Spleen (tissue), 11 donors: ENCODE measurements around the gene SERPINA6. TPM values are rescaled to one million over a fixed set of nuclear protein-coding genes. Genes with fewer than 3 reads are reported as not detected.

ENCODE experiments used
- DNase-seq: peaks from one replicate; pipeline ENCODE4 v3.0.0-alpha.2; 2020
- H3K27ac ChIP-seq, 8 donors: fragments of 200-600 bp; sonication (generic) in 7 of 8; 1 replicate in 4 of 8; 2 replicates in 4 of 8; pipeline versions ENCODE4 v1.5.0 to v1.8.0; 2016 to 2021; ENCODE audit warnings: inconsistent platforms in 4 of 8, mild to moderate bottlenecking in 4 of 8, moderate library complexity in 1 of 8
- H3K27me3 ChIP-seq, 7 donors: fragments of 200-600 bp; sonication (generic) in 6 of 7; replicated peaks in 1 of 7; 1 replicate in 4 of 7; 2 replicates in 3 of 7; pipeline versions ENCODE4 v1.5.0 to v1.8.0; 2016 to 2021; ENCODE audit warnings: inconsistent platforms in 3 of 7, mild to moderate bottlenecking in 1 of 7
- H3K36me3 ChIP-seq, 6 donors: fragments of 200-600 bp; sonication (generic) in 5 of 6; 1 replicate in 4 of 6; 2 replicates in 2 of 6; pipeline versions ENCODE4 v1.5.0 to v1.8.0; 2016 to 2021; ENCODE audit warnings: inconsistent platforms in 2 of 6
- H3K4me1 ChIP-seq, 6 donors: fragments of 200-600 bp; sonication (generic) in 5 of 6; 1 replicate in 3 of 6; 2 replicates in 3 of 6; pipeline versions ENCODE4 v1.5.0 to v1.8.0; 2016 to 2021; ENCODE audit warnings: inconsistent platforms in 3 of 6
- H3K4me3 ChIP-seq, 8 donors: fragments of 200-600 bp; sonication (generic) in 7 of 8; 1 replicate in 4 of 8; 2 replicates in 4 of 8; pipeline versions ENCODE4 v1.5.0 to v1.8.0; 2016 to 2021; ENCODE audit warnings: inconsistent platforms in 4 of 8, mild to moderate bottlenecking in 4 of 8, moderate library complexity in 2 of 8
- H3K9me3 ChIP-seq, 8 donors: fragments of 200-600 bp; sonication (generic) in 7 of 8; 1 replicate in 4 of 8; 2 replicates in 4 of 8; pipeline versions ENCODE4 v1.5.0 to v1.8.0; 2016 to 2021; ENCODE audit warnings: inconsistent platforms in 4 of 8
- POLR2A ChIP-seq, 3 donors: fragments of 450-650 bp; IDR thresholded peaks; one replicate each; pipeline ENCODE4 v1.5.1; 2017; ENCODE audit warnings: antibody characterized with exemption in 3 of 3, mild to moderate bottlenecking in 1 of 3
- POLR2AphosphoS5 ChIP-seq, 3 donors: sonication (generic); formaldehyde crosslinking; IDR thresholded peaks; one replicate each; pipeline ENCODE4 v1.5.1; 2017; ENCODE audit warnings: antibody characterized with exemption in 3 of 3
- WGBS, 5 donors: extraction: QIAGEN DNeasy Blood & Tissue Kit in 3 of 5; methylation state at CpG; one replicate each; pipeline versions ENCODE4 v1.1.5 to v1.1.7; 2013 to 2018; 5-methylcytosine and 5-hydroxymethylcytosine counted together
- intact Hi-C: fragments of 100-400 bp; cut with DNase I; formaldehyde crosslinking; loops from one replicate; pipeline ENCODE4 v1.15.0; 2023; ENCODE audit warnings: low total_unique reads
- polyA plus RNA-seq, 3 donors: library from polyadenylated mRNA; stranded (reverse); fragments of 200-250 nt; gene quantifications; one replicate each; pipeline ENCODE4 v1.2.1, GENCODE V29; 2013
- total RNA-seq, 7 donors: library from RNA; depleted of rRNA in 3 of 7; stranded (reverse); fragments of >200 nt in 3 of 7; fragmentation: NEBNext Ultra II Directional in 4 of 7; extraction: Animal tissue kit (Norgen Biotek cat#: 25700) in 4 of 7; gene quantifications; one replicate each; pipeline versions ENCODE4 v1.1.0 to v1.2.1, GENCODE V29; 2016 to 2021
- TF ChIP-seq, protein P1 (sequence below), 11 experiments: fragments of 200-600 bp in 7 of 11; fragments of 450-650 bp in 4 of 11; sonication (generic) in 4 of 11; IDR thresholded peaks in 8 of 11; conservative IDR thresholded peaks in 3 of 11; 1 replicate in 7 of 11; 2 replicates in 4 of 11; pipeline versions ENCODE4 v1.4.0 to v1.8.0; 2016 to 2021; ENCODE audit warnings: antibody characterized with exemption in 11 of 11, inconsistent platforms in 4 of 11, mild to moderate bottlenecking in 1 of 11
- donor health status: healthy with polysubstance abuse.
- donor health status: DM: no; HTN: no; CAD: no; lungs with moderate emphysema.
- donor health status: DM: no; HTN: no; CAD: no.
- donor health status: Bipolar disorder and iron deficiency.
- donor health status: healthy.
- donor health status: DM: no; HTN: no; CAD: no.
- donor health status: DM: yes; HTN: yes; CAD: no.

SERPINA6 gene
- total and polyA plus RNA-seq, 10 donors: not detected

DNA sequence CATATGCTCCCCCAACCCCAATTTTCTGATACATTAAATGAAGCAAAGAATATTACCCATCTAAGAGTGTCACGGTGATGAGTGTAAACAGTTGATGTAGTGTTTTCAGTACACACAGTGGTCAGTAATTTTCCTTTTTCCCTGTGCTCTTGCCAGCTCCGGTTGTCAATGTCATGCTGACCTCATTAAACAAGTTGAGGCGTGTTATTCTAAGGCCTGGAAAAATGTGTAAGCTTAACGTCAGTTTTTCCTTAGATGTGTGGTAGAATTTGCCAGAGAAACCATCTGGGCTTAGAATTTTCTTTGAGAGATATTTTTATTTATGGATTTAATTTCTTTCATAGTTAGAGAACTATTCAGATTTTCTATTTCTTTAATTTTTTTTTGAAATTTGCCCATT, 11.7 kb upstream of the SERPINA6 start:
- no peak overlapping the region for H3K27ac ChIP-seq
- no peak overlapping the region for H3K4me3 ChIP-seq
- peaks cover 0 to 23% (median 0%) of the 10 kb centered on the region in 7 donors for H3K27me3 ChIP-seq
- H3K4me1 ChIP-seq: no peaks in the 10 kb centered on the region
- H3K9me3 ChIP-seq: no peaks in the 10 kb centered on the region
- intact Hi-C loops: no loop called here
- 67 to 88% (median 77%) methylated on average over 4 of the region's 4 CpGs for WGBS, 5 donors
- TF ChIP-seq POLR2A (IDR thresholded peaks at IDR 0.05) (no peak), POLR2AphosphoS5 (IDR thresholded peaks at IDR 0.05) (no peak)
- TF ChIP-seq, protein P1, sequence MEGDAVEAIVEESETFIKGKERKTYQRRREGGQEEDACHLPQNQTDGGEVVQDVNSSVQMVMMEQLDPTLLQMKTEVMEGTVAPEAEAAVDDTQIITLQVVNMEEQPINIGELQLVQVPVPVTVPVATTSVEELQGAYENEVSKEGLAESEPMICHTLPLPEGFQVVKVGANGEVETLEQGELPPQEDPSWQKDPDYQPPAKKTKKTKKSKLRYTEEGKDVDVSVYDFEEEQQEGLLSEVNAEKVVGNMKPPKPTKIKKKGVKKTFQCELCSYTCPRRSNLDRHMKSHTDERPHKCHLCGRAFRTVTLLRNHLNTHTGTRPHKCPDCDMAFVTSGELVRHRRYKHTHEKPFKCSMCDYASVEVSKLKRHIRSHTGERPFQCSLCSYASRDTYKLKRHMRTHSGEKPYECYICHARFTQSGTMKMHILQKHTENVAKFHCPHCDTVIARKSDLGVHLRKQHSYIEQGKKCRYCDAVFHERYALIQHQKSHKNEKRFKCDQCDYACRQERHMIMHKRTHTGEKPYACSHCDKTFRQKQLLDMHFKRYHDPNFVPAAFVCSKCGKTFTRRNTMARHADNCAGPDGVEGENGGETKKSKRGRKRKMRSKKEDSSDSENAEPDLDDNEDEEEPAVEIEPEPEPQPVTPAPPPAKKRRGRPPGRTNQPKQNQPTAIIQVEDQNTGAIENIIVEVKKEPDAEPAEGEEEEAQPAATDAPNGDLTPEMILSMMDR (IDR thresholded peaks at IDR 0.05 in 8 of 11, conservative IDR thresholded peaks at IDR 0.05 in 3 of 11): no peak
- no peak for DNase-seq
- H3K36me3 ChIP-seq: no peaks in the 10 kb centered on the region

DNA sequence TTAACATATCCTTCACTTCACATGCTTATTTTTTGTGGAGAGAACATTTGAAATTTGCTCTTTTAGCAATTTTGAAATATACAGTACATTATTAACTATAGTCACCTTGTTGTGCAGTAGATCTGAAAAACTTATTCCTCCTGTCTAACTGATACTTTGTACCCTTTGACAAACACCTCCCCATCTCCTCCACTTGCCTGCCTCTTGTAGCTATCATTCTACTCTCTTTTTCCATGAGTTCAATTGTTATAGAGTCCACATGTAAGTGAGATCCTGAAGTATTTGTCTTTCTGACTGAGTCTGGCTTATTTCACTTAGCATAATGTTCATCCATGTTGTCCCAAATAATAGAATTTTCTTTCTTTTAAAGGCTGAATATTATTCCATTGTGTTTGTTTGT, 9.5 kb upstream of the SERPINA6 start:
- peaks cover 0 to 18% (median 0%) of the 10 kb centered on the region in 7 donors for H3K27me3 ChIP-seq
- H3K36me3 ChIP-seq: no peaks in the 10 kb centered on the region
- H3K4me1 ChIP-seq: no peaks in the 10 kb centered on the region
- H3K27ac ChIP-seq: no peak overlapping the region
- no peaks in the 10 kb centered on the region for H3K9me3 ChIP-seq
- intact Hi-C loops: no loop called here
- H3K4me3 ChIP-seq: no peak overlapping the region
- DNase-seq: no peak
- TF ChIP-seq, protein P1 (IDR thresholded peaks at IDR 0.05 in 8 of 11, conservative IDR thresholded peaks at IDR 0.05 in 3 of 11): no peak
- TF ChIP-seq POLR2A (IDR thresholded peaks at IDR 0.05) (no peak), POLR2AphosphoS5 (IDR thresholded peaks at IDR 0.05) (no peak)

DNA sequence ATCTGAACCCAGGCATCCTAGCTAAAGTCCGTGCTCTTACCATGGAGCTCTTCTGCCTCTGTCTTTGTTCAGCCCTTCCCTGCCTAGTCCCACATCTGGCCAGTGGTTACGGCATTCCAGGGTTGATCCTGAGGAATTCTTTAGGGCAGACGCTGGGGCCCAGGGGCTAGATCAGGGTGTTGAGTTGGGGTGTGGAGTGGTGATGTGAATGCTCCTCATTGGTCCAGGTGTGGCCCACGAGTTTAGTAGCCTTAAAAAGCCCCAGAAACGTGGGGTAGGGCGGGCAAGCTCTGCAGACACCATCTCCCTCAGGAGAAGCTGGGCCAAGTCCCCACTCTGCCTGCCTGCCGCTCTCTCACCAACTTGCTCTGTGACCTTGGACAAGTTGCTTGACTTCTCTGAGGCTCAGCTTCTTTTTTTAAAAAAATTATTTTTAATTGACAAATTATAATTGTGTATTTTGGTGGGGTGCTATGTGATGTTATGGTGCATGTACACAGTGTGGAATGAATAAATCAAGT, 9.0 kb upstream of the SERPINA6 start:
- no peak for TF ChIP-seq POLR2AphosphoS5 (IDR thresholded peaks at IDR 0.05)
- no peak for TF ChIP-seq POLR2A (IDR thresholded peaks at IDR 0.05)
- TF ChIP-seq, protein P1 (IDR thresholded peaks at IDR 0.05 in 8 of 11, conservative IDR thresholded peaks at IDR 0.05 in 3 of 11): no peak
- WGBS, 5 donors: 55 to 78% (median 70%) methylated on average over 7 of the region's 7 CpGs
- peaks cover 0 to 18% (median 0%) of the 10 kb centered on the region in 7 donors for H3K27me3 ChIP-seq
- H3K9me3 ChIP-seq: no peaks in the 10 kb centered on the region
- no peak overlapping the region for H3K4me3 ChIP-seq
- intact Hi-C loops: no loop called here
- H3K36me3 ChIP-seq: no peaks in the 10 kb centered on the region
- H3K27ac ChIP-seq: no peak overlapping the region
- H3K4me1 ChIP-seq: no peaks in the 10 kb centered on the region
- DNase-seq: no peak

DNA sequence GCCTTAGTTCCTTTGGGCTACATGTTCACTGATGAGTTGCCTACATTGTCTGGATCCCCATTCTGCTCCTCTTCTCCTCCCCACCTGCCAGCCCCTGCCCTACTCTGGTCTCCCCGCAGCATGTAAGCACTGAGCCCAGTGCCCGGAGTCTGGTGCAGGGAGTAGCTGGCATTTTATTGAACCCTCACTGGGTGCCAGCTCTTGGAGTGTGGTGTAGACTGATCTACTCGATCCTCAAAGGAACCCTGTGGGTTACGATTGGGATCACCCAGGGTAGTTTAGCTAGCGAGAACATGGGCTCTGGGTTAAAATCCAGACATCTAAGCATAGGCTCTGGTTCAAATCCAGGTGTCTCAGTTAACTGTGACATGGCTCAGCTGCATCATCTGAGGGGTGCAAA, 8.3 kb upstream of the SERPINA6 start:
- no peak for DNase-seq
- WGBS, 5 donors: 87 to 94% (median 91%) methylated on average over 5 of the region's 5 CpGs
- intact Hi-C loops: no loop called here
- peaks cover 0 to 18% (median 0%) of the 10 kb centered on the region in 7 donors for H3K27me3 ChIP-seq
- no peaks in the 10 kb centered on the region for H3K36me3 ChIP-seq
- no peaks in the 10 kb centered on the region for H3K4me1 ChIP-seq
- H3K9me3 ChIP-seq: no peaks in the 10 kb centered on the region
- H3K27ac ChIP-seq: no peak overlapping the region
- H3K4me3 ChIP-seq: no peak overlapping the region
- TF ChIP-seq POLR2AphosphoS5 (IDR thresholded peaks at IDR 0.05) (no peak), POLR2A (IDR thresholded peaks at IDR 0.05) (no peak)
- TF ChIP-seq, protein P1 (IDR thresholded peaks at IDR 0.05 in 8 of 11, conservative IDR thresholded peaks at IDR 0.05 in 3 of 11): no peak
